HPDE6-E6E7 (cell line): Measurements from ENCODE around the gene KIAA1755.

Experiments
- DNase-seq: peaks from one replicate; pipeline ENCODE4 v3.0.0; 2011; ENCODE audit warnings: missing footprints; ENCODE audit errors: extremely low spot score

The KIAA1755 gene

GRCh38 chr20:38203981-38204357 lies 56.6 kb downstream of the KIAA1755 start:
- no peak for DNase-seq

- no peak for DNase-seq
Observed at GRCh38 chr20:38203337-38203980, 57.1 kb downstream of the KIAA1755 start.

GRCh38 chr20:38202982-38203293 lies 57.6 kb downstream of the KIAA1755 start:
- no peak for DNase-seq

GRCh38 chr20:38202153-38202981 lies 58.2 kb downstream of the KIAA1755 start:
- no peak for DNase-seq

DNA sequence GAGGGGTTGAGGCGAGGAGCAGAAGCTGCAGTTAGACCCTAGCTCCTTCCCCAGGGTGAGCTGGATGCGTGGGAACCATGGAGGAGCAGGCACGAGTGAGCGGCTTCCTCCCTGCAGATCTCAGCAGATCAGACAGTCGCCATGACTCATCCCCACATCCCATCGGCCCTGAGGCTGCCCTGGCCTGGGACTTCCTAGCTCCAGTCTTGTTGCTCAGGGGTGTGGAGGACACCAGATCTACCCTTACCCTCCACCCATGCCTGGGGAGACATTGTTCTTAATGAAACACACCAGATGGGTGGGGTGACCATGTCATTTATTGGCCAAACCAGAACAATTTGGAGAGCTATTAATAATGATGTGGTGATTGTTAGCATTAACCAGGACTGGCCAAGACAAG lies 59.2 kb downstream of the KIAA1755 start:
- DNase-seq: peak; percentile 99

- no peak for DNase-seq
Observed at GRCh38 chr20:38200646-38201045, 59.9 kb downstream of the KIAA1755 start.

GRCh38 chr20:38199501-38200390 lies 60.8 kb downstream of the KIAA1755 start:
- DNase-seq: no peak

DNA sequence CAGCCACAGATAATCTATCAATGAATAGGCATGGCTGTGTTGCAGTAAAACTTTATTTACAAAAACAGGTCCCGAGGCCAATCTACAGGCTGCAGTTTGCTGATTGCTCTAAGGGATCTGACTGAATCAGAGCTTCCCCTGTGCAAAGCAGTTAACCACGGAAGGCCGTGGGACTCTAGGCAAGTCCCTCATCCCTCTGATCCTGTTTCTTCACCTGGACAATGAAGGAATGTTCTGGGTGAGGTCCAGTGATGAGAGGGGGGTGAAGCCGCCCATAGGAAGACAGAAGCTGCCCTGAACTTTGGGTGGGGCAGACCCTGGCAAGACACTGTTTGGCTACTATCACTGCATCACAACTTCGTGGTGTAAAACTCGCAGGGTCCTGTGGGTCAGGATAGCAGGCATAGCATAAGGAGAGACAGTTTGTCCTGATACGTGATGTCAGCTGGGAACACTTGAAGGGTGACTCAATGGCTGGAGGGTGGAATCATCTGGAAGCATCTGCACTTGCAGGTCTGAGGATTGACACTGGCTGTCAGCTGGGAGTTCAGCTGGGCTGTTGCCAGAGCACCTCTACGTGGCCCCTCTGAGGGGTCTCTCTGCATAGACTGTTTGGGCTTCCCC lies 62.2 kb downstream of the KIAA1755 start:
- no peak for DNase-seq

- DNase-seq: no peak
Observed at GRCh38 chr20:38197619-38198018, 62.9 kb downstream of the KIAA1755 start.

GRCh38 chr20:38197217-38197616 lies 63.3 kb downstream of the KIAA1755 start:
- no peak for DNase-seq

DNA sequence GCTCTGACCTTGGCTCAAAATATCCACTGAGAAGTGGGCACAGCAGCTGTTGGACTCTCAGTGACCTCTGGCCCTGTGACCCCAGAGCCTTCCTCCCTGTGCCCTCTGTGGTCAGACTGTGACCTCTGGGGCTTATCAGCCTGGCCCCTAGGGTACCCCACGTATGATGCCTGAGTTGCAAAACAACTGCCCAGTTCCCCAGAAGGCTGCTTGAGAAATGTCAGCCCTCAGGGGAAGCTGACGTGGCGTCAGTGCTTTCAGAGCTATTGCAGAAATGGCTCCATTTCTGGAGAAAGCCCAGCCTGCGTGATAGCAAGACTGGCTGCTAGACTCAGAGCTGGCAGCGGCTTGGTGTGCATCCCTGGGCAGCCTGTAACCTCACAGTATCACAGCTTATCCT lies 63.9 kb downstream of the KIAA1755 start:
- DNase-seq: no peak

DNA sequence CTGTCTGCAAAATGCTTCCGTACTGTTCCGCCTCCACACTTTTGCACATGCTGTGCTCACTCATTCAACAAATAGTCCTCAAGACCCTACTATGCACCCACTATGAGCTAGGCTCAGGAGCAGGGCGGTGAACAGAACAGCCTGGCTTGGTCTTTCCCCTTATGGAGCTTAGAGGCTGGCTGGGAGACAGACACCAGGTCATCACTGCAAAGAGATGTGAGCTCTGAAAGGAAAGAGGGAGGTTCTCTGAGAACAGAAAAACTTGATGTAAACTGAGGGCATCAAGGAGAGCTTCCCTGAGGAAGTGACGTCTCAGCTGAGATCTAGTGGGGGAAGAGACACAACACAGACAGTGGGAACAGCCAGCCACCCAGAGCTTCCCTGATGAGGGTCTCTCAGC lies 64.5 kb downstream of the KIAA1755 start:
- DNase-seq: no peak

DNA sequence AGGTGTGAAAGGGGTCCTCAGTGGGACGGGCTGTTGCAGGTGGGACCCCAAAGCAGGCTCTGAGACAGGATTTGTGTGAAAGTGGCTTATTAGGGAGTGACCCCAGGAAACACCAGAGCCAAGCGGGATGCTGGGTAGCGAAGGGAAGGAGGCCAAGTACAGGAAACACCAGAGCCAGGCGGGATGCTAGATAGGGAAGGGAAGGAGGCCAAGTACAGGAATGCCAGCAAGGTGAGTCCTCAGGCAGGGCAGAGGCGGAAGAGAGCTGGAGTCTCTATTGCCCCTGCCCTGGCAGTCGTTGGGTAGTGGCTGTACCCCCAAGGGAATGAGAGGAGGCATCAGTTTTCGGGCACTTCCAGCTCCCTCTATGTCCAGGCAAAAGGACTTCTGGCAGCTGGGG lies 65.0 kb downstream of the KIAA1755 start:
- no peak for DNase-seq

DNA sequence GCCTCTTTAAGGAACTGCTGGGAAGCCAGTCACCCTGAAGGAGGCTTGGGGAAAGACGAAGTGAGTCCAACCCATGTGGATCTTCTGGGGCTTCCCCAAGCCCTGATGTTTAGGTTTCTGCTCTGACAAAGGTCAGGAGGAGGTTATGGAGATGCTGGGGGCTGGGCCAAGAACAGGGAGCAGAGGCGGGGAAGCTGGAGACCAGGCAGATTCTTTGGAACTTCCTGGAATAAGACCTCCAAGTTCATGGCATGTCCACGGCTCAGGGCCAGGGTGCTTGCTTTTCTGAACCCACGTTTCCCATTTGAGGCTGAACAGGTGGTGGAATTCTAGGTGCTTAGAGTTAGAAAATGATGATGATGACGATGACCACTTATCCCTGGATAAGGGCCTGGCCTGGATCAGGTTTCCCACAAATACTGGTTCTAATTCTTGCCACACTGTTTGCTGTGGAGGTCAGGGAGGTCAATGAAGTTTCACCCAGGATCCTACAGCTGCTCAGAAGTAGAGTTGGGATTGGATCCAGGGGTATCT lies 65.5 kb downstream of the KIAA1755 start:
- no peak for DNase-seq

DNA sequence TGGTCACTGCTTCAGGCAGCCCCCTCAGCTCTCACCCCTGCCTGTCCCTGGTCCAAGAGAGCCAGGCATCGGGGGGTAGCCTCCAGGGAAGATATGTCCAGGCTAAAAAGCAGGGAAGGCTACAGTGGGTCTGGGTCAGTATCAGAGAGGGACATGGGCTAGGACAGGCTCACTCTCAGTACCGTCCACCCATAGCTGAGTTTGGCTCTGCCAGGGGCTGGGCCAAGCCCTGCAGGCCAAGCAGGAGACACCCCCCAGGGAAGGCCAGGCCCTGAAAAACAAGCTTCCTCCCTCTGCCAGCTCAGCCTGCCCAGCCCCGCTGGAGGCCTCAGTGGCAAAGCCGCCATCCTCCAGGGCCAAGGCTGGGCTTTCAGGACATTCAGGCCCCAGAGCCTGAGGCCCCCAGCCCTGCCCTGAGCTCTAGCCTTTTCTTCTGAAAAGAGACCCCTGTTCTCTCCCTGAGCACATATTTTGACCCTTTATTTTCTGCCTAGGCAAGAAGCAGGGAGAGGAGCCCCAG lies 66.9 kb downstream of the KIAA1755 start:
- DNase-seq: no peak

GRCh38 chr20:38192323-38192885 lies 68.1 kb downstream of the KIAA1755 start:
- no peak for DNase-seq

DNA sequence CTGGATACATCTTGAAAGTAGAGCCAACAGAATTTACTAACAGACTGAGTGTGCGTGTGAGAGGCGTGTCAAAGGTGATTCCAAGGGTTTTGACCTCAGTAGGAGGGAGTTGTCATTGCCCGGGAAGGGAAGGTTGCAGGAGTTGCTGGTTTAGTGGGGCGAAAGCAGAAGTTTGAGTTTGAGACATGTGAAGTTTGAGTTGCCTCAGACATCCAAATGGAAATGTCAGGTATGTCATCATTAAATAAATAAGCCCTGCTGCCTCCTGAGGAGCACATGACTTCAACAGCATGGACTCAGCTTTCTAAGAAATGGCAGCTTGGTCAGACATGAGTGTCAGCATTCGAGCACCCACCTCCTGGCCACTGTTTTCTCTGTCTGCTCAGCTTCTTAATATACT lies 68.9 kb downstream of the KIAA1755 start:
- DNase-seq: no peak

GRCh38 chr20:38190936-38191371 lies 69.6 kb downstream of the KIAA1755 start:
- no peak for DNase-seq

DNA sequence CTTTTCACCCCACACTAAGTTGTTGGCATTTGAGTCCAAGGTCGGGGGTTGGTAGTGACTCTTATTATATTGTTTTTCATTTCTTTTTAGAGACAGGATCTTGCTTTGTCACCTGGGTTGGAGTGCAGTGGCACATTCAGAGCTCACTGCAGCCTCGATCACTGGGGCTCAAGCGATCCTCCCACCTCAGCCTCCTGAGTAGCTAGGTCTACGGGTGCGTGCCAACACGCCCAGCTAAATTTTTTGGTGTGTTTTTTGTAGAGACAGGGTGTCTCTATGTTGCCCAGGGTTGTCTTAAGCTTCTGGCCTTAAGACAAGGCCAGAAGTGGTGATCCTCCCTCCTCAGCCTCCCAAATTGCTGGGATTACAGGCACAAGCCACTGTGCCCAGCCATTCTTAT lies 70.4 kb downstream of the KIAA1755 start:
- no peak for DNase-seq

DNA sequence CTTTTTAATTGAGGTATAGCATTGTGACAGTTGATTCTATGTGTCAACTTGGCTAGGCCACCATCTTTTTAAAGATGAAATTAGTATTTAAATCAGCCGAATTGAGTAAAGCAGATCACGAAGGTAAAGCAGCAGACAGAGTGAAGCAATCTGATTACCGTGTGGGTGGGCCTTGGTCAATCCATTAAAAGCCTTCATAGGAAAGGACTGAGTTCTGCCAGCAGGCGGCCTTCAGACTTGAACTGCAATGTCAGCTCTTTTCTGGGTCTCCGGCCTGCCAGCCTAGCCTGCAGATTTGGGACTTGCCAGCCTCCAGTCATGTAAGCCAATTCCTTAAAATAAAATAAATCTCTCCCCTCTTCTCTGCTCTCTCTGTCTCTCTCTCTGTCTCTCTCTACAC lies 73.0 kb downstream of the KIAA1755 start:
- DNase-seq: no peak

DNA sequence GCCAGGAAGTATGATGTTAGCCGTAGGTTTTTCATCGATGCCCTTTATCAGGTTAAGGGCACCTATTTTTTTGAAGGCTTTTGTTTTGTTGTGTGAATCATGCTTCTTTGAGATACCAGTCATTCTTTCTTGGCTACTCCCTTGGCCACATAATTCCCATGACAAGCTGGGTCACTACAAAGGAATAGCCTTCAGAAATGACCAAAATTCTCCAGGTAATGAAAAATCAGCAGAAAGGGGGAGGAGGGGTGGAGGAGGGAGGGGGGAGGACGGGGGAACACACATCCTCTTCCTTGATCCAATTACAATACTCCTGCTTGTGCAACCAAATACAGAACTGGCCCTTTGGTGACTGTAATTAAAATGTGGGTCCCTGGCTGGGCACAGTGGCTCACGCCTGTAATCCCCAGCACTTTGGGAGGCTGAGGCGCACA lies 73.7 kb downstream of the KIAA1755 start:
- DNase-seq: peak; percentile 86
